NOMO-1 treated with dmso at 0.1 percent for 144 hours (cell line): ENCODE results near the gene LRRIQ4.

ENCODE experiments used
- DNase-seq: peaks from one replicate; lab custom pipeline; 2025; ENCODE audit not compliant: unreplicated experiment; lab: John Stamatoyannopoulos, UW

Gene LRRIQ4

DNA sequence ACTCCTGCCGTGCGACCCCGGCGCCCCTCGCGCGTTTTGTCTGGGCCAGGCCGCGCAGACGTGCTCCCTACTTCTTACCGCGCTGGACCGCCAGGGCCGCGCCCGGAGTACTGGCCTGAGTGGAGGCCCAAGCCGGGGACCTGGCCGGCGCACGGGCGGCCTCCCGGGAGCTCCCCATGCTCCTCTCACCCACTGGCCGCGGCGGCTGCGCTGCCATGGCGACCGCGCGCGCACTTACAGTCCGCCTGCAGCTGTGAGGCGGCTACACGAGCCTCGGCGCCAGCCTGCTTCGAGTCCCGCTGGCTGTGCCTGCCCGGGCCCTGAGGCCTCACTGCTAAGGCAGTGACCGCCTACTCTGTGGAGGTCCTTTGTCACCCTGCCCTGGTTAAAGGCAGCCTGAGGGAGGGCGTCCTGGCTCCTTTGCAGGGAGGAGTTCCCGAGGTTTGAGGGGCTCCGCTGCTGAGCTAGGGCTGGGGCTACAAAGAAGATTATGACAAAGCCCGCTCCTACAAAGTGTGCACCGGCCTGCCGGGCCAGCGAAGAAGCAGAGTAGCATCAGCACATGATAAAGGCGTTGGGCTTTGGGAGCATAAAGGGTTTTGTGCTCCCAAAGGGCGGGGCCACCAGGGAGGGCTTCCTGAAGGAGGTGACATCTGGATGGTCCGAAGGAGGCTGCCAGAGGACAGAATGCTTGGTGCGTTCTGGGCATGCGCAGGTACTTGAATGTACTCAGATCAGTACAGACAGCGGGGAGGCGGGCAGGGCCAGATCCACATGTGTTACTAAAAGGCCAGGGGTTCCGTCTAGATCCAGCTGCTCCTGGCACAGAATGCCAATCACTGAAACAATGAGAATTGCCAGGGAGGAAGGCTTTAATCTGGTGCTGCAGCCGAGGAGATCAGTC lies at the start of gene LRRIQ4, which contains the start of gene LRRC34:
TSS of gene LRRIQ4 (plus strand) at position 539 of the 904 bp plus-strand sequence. CDS start 9,052 bp downstream, outside the sequence.
TSS of gene LRRC34 (minus strand) at position 573 of the 904 bp plus-strand sequence. CDS start at position 217, 356 bp downstream.
- no peak for DNase-seq

DNA sequence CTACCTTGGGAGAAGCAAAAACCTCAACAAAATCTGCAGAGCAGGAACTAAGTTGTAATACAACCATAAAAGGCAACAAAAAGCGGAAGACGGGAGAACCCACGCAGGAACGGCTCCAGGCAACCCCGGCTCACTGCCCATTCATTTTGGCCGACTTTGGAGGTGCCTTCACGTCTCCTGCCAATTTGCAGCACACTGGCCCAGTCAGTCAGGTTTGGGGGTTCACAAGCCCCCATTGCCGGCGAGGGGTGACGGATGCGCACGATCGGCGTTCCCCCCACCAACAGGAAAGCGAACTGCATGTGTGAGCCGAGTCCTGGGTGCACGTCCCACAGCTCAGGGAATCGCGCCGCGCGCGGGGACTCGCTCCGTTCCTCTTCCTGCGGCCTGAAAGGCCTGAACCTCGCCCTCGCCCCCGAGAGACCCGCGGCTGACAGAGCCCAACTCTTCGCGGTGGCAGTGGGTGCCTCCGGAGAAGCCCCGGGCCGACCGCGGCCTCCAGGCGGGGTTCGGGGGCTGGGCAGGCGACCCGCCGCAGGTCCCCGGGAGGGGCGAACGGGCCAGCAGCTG lies 48.3 kb upstream of the LRRIQ4 start:
- DNase-seq: peak; percentile 94

DNA sequence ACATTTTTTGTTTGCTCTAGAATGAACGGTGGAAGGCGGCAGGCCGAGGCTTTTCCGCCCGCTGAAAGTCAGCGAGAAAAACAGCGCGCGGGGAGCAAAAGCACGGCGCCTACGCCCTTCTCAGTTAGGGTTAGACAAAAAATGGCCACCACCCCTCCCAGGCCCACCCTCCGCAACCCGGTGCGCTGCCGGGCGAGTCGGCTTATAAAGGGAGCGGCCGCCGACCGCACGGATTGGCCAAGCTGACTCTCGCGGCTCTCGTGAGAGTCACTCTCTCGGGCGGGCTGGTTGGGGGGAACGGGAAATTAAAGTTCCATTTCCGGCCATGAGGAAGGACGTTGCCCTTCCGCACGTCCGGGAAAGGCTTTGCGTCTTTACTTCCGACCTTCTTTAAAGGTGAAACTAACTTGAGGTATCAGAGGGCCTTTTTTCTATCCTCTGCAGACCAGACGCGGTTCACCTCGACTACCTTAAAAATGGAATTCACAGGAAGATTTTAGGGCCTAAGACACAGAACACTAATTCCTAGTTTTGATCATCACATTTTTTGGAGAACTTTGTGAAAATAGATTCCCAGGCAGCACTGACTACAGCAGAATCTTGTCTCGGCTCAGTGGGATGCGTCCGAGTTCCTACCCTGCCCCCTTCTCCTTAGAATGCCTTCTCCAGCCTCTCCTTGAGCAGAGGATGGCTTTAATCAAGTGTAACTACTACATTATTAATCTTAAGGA lies 47.6 kb upstream of the LRRIQ4 start, which contains the start of gene TERC:
TSS of gene TERC (minus strand) at position 179 of the 731 bp plus-strand sequence.
- DNase-seq: peak; percentile 86

DNA sequence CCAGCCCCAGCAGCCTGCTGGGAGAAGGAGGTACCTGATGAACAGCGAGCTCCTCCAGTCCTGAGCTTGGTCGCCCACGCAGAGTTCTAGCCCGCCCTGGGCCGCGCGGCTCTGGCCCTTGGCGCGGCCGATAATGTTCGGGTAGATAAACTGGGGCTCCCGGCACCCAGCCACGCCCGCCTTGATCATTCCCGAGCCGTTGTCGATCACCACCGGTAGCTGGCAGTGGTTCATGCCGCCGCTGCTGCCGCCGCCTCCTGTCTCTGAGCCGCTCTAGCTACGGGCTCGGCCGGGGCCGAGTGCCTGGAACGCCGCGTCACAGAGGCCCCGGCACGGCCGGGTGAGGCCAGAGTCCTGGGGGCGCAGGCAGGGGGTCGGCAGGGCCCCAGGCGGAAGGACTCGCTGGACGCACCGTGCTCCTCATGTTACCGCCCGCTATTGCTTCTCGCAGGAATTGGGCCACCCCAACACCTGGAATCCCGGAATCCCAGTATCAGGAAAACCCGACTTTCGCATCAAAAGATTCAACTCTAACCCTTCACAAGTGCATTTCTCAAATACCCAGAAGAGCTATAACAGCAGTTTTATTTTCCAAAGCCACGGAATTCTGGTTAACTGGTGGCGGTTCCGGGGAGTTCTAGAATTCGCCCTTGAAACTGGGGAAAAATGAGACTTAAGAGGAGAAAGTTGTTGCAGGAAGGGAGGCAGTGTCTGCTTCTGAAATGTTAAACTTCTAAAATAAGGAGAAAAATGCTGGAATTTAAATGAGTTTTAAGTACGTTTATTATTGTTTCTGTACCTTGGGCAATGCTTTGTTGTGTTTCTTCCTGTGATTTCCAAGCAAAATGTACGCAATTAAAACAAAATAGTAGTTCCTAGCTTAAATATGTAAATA lies 43.1 kb upstream of the LRRIQ4 start, which contains the start of gene ACTRT3:
TSS of gene ACTRT3 (minus strand) at position 275 of the 895 bp plus-strand sequence. CDS start at position 234, 41 bp downstream.
- DNase-seq: peak; percentile 29

DNA sequence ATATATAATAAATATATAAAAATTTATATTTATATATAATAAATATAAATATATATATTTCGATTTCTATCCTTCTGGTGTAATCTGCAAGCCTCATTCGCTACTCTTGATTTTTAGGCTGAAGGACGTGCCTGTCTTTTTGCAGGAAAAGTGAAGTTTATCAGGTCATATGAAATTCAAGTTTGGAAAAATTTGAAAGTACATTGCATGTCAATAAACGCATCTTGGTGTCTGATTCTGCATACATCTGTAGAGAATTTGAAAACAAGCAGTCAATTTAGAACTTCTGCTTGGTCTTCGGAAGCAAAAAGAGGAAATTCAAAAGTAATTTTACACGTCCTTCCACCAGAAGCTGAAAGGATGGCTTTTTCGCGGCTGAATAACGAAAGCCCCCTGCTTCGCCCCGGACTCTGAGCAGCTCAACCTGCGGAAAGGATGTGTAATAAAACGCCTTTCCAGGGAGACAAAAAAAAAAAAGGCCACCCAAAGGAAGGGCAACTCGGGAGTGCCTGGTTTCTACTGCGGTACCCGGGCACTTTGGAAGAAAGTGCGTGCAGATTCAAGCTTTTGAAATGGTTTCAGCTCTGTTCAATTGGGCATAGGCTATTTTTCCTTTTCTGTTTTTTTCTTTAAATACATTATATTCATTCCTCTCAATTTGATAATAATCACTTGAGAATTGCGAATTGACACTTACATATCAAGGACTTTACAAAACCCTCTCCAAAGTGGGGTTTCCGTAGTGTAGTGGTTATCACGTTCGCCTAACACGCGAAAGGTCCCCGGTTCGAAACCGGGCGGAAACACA lies 41.0 kb upstream of the LRRIQ4 start:
- peak; percentile 74 for DNase-seq

DNA sequence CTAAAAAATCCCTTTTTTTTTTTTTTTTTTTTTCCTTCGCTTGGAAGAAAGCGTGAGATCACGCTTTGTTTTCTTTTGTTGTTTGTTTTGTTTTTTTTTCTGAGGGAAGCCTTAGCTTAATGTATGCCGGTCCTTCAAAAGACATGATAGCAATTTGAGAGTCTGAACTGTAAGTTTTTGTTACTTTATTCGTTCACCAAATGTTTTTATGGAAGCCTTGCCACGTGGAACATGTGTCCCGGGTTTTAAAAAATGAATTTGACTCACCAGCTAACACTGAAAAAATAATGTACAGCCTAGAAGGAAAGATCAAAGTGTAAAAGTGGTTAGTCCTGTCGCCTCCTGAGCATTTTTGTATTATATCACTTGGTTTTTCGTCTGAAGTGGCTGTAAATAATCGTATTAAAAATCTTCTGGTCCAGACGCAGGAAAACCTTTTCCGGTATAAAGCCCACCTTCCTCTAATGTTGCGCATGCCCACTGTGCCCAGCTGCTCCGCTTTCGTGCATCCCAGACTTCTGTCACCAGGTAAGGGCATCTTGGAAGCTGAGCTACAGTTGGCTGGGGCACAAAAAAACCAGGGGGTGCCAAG lies 40.3 kb upstream of the LRRIQ4 start:
- DNase-seq: peak; percentile 66

DNA sequence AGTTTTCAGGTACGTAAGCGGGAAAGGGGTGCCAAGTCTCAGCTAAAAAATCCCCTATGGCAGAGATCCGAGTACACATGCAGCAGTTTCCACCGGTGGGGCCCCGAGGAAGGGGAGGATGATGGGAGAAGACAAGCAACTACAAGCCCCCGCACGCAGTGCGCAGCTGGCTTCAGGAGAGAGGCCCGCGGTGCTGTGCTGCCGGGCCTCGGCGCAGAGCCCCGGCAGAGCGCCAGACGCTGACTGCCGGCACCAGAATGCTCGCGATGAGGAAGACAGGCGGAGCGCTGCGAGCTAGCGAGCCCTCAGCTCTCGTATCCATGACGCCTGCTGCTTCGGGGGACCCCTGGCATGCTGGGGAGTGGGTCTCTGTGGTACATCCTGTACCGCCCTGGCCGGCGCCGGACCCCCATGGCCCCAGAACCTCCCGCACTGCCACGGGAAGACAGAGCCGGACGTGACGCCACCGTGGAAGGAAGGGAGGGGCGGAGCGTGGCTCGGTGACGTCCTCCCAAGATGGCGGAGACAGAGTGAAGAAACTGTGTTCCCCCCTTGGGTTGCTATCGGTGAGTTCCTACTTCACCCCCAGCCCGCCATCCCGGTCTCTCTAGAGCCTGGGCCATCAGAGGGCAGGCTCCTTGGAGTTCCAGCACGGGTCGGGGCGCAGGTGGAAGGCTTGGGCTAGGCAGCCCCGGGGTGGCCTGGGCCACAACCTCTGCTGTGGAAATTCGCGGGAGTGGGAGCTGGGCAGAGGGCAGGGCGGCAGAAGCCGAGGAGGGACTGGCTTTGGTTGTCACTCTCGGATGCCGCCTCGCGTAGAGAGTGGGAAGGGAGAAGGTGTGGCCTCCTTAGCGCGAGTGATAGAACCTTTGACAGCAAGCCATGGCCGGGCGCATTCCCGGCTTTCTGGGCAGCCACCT lies 39.5 kb upstream of the LRRIQ4 start, which contains the start of gene MYNN:
TSS of gene MYNN (plus strand) at position 500 of the 920 bp plus-strand sequence. CDS start 900 bp downstream, outside the sequence.
- peak; percentile 92 for DNase-seq

DNA sequence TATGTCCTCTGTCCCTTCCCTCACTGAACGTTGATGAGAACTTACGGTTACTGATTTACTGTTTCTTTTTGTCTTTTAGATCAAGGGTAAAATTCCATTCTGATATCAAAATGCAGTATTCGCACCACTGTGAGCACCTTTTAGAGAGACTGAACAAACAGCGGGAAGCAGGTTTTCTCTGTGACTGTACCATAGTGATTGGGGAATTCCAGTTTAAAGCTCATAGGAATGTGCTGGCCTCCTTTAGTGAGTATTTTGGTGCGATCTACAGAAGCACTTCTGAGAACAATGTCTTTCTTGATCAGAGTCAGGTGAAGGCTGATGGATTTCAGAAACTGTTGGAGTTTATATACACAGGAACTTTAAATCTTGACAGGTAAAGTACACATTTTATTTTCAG lies 38.5 kb upstream of the LRRIQ4 start:
- no peak for DNase-seq

DNA sequence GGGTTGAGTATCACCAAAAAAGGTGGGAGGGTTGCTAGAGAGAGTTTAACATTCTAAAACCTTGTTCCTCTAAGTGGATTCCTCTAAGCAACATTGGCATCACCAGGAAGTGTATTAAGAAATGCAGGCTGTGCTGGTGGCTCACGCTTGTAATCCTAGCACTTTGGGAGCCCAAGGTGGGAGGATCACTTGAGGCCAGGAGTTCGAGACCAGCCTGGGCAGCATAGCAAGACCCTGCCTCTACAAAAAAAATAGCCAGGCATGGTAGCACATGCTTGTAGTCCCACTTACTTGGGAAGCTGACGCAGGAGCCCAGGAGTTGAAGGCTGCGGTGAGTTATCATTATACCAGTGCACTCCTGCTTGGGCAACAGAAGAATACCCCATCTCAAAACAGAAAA lies 34.8 kb upstream of the LRRIQ4 start:
- no peak for DNase-seq

DNA sequence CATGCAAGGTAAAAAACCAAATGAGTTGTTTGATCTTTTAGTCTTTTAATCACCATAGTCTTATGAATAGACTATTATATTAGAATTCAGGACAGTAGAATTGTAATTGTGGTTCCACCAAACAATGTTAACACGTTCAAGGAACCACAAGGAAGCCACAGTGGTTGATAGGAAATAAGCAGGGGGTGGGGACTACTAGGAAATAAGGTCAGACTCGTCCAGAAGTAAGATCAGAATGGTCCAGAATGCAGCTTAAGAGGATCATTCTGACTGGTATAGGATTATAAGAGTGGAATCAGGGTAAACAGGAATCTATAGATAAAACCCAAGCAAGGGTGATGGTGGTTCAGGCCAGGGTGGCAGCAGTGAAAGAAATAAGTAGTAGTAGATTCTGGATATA lies 31.9 kb upstream of the LRRIQ4 start:
- no peak for DNase-seq

DNA sequence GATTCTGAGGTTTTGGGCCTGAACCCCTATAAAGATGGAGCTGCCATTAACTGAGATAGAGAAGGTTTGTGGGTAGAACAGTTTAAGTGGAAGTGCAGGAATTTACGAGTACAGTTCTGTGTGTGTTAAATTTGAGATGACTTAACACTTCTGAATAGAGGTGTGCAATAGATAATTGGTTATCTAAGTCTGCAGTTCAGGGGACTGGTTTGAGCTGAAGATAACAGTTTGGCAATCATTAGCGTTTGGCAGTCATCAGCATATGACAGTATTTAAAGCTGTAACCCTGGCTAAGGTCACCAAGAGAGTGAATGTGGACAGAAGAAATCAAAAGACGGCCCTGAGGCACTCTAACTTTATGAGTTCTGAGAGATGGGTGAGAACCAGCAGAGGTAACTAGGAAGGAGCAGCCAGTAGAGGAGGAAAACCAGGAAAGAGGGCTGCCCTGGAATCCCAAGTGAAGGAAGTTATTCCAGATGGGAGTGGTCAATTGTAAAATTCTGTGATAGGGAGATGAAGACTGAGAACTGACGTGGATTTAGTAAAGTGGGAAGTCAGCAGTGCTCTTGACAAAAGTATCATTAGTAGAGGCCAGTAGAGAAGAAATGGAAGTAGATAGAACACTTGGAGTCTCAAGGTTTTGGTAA lies 31.3 kb upstream of the LRRIQ4 start:
- no peak for DNase-seq

DNA sequence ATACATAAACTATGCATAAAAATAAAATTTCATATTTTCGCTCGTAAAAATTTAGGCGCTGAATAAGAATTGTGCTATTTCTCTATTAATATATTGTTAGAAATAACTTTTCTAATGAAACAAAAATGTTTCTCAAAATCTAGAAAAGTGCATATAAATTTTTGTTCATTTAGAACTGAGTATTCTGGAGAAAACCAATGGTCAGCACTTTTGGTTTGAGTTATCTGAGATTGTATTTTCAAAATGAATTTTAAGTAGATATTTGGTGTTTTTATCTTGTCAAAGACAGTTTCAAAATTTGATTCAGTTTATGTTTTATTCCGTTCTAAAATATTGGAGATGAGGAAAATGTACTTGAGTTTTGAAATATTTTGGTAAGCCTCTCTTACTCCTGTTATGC lies 25.6 kb upstream of the LRRIQ4 start:
- no peak for DNase-seq

DNA sequence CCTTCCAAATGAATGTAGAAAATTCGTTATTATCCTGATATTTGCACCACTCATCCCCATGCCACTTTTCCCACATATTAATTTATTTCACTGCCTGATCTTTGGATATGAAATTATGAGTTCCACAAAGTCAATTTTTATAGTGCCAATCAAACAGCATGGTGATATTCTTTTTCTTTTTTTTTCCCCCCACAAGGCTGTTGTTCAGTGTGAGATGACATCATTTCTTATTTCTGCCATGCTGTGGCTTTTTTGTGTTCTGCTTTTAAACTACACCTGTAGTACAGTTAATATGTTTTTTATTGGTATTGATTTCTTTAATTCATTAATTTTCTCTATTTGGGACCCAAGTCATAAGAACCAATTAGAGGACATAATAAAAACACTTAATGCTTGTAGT lies 24.9 kb upstream of the LRRIQ4 start:
- no peak for DNase-seq

DNA sequence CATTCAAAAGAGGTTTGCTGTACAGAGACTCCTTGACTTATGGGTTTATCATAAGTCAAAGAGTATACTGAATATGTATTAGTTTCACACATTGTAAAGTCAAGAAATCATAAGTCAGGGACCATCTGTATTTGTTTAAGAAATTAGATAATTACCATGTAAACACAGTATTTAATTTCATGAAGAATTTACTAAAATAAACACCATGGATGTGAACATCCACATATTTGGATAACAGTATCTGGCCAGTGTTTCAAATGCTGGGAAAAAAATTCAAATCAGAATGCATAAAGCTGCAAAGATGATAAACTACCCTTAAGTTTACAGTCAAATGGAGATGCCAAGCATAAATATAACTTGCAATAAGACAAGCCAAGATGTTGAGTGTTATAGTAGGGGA lies 22.5 kb upstream of the LRRIQ4 start:
- no peak for DNase-seq

DNA sequence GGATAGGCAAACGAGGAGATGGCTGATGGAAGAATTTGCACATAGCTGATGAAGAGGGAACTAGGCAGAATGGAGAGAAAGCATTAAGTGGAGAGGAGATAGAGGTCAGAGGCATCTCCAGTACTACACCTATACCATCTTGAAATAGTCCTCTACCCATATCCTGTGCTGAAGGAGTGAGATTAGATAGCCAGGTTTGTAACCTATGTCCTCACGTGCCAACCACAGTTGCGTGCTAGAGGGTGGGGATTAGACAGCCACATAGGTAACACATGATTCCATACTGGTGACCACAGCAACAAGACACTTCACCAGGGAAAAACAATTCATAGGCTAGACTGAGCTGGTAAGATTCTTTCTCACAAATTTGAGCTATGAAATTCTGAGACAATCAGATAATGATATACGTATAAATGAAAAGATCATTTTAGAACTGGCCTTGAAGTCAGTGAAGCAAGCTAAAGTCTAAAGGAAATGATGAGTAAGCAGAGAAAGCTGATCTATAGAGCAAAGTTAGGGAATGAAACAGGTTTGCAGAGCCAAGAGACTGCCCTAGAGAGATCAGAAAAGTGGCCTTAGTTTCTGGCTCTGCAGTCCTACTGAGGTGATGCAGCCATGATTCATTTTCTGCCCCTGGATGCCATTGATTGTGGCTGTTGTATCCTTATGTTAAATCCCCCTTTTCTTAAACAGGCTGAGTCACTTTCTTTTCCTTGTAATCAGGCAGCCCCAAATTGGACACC lies 21.8 kb upstream of the LRRIQ4 start:
- no peak for DNase-seq

DNA sequence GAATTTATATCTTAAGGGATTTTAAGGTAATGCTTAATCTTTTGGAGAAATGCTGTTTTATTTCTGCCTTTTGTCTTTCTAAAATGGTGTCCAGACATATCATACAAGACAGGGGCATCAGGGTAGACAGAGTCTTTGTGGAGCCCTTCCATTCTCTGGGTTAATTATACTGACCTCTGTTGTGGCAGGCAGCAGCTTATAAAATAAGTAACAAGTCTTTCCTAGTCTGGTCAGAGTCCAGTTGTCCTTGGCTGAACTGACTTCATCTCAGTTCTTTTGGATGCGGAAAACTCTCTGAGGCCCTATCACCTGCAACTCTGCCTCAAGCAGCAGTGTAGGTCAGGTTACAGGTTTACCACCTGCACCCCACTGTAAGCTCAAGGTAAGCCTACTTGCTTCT lies 20.3 kb upstream of the LRRIQ4 start:
- DNase-seq: no peak

DNA sequence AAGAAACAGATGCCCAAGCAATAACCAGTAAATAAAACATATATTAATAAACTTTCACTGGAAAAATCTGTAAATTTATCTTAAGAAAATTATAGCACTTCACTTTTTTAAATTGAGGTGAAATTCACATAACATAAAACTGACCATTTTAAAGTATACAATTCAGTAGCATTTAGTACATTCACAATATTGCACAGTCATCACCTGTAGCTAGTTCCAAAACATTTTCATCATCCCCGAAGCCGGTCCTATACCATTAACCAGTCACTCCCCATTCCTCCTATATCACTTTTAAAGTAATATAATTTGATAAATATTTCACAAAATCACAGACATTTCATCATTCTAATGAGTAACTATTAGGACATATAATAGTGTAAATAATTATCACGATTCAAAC lies 8.0 kb upstream of the LRRIQ4 start:
- no peak for DNase-seq
